Testis (tissue), 2 donors: Measurements from ENCODE around the gene MAMDC2.

Experiments used
- CTCF ChIP-seq, 3 experiments: fragments of 450-650 bp in 2 of 3; fragments of 200-600 bp in 1 of 3; sonication (generic) in 1 of 3; IDR thresholded peaks; one replicate each; pipeline ENCODE4 v1.5.1; 2016 to 2019; ENCODE audit warnings: antibody characterized with exemption in 3 of 3, mild to moderate bottlenecking in 2 of 3, moderate library complexity in 1 of 3
- POLR2A ChIP-seq: fragments of 450-650 bp; IDR thresholded peaks from one replicate; pipeline ENCODE4 v1.6.1; 2017; ENCODE audit warnings: antibody characterized with exemption, mild to moderate bottlenecking, moderate library complexity

GRCh38 chr9:70006306-70006705, 37.3 kb upstream of the MAMDC2 start:
- TF ChIP-seq CTCF (IDR thresholded peaks at IDR 0.05) (no peak), POLR2A (no peak)
